ENCODE data around the gene SCYL1. TPM values are rescaled to one million over a fixed set of nuclear protein-coding genes. Genes with fewer than 3 reads are reported as not detected.
A peak's percentile ranks its signal among the peaks of the same experiment; 100 is the strongest.

The SCYL1 gene
- total RNA-seq, 1 experiment from 2014 or later, result 54.7 TPM

- peaks cover 17% of the 10 kb centered on the region for H3K23me2 ChIP-seq (ENCODE audit: insufficient read length, low read depth, low read length, poor library complexity, severe bottlenecking)
Measured at GRCh38 chr11:65493367-65494176, 31.3 kb upstream of the SCYL1 start.

More at GRCh38 chr11:65493367-65494176, 31.3 kb upstream of the SCYL1 start:
- Histone ChIP-seq H3T11ph (ENCODE audit: low read length) (no peak overlapping the region), H2AK5ac (ENCODE audit: insufficient read length, low read length) (no peak overlapping the region), H4K8ac (replicated peaks; ENCODE audit: insufficient read length, low read depth, low read length) (no peak overlapping the region), H3K9ac (ENCODE audit: extremely low read depth, insufficient read length, low read length) (no peak overlapping the region), H2BK15ac (ENCODE audit: low read depth, low read length) (no peak overlapping the region), H2AFZ (ENCODE audit: low read length) (no peak overlapping the region), H4K5ac (ENCODE audit: insufficient read length, low read depth, low read length) (no peak overlapping the region), H4K20me1 (ENCODE audit: control insufficient read depth, insufficient read depth, insufficient read length) (no peaks in the 10 kb centered on the region), H3K27ac (ENCODE audit: insufficient read length, low read depth, low read length) (no peak overlapping the region), H3K4me2 (ENCODE audit: insufficient read depth, insufficient read length, low read length) (no peak overlapping the region), H2BK120ac (ENCODE audit: low read depth, low read length, poor library complexity, severe bottlenecking) (no peak overlapping the region), H3K23ac (ENCODE audit: insufficient read length, low read depth, low read length) (no peak overlapping the region), H3K14ac (ENCODE audit: insufficient read depth, low read length) (no peak overlapping the region), H3K4me1 (ENCODE audit: insufficient read depth, low read length) (peaks cover 22% of the 10 kb centered on the region; the same call in 1 of the 2 replicates), H2BK12ac (ENCODE audit: insufficient read length, low read depth, low read length) (no peak overlapping the region), H2BK20ac (ENCODE audit: low read depth, low read length, poor library complexity, severe bottlenecking) (no peak overlapping the region), H3K79me2 (ENCODE audit: insufficient read depth, low read length) (no peaks in the 10 kb centered on the region), H3K18ac (ENCODE audit: insufficient read length, low read depth, low read length) (peak overlapping the region; percentile 28), H3K9me3 (ENCODE audit: control insufficient read depth, low read depth, low read length) (no peaks in the 10 kb centered on the region), H3K27me3 (ENCODE audit: insufficient read depth, low read length) (no peaks in the 10 kb centered on the region), H2BK5ac (ENCODE audit: insufficient read length, low read length) (no peak overlapping the region), H3K4ac (ENCODE audit: low read depth, low read length) (no peak overlapping the region), H3K79me1 (ENCODE audit: insufficient read depth, low read depth, low read length, poor library complexity, severe bottlenecking) (no peaks in the 10 kb centered on the region), H3K56ac (ENCODE audit: insufficient read length, low read depth, low read length) (no peak overlapping the region), H4K91ac (ENCODE audit: insufficient read length, low read depth, low read length) (no peak overlapping the region)
- Mint-ChIP-seq H3K9me3 (no peaks in the 10 kb centered on the region; a peak in 1 of 5 replicates), H3K36me3 (ENCODE audit: insufficient read depth in 1 of 3, low read depth in 3 of 3) (no peaks in the 10 kb centered on the region; a peak in 1 of 7 replicates), H3K27me3 (ENCODE audit: low read depth) (peaks cover 2% of the 10 kb centered on the region; the same call in 1 of the 2 replicates), H3K27ac (peak overlapping the region; percentile 70 to 92 (median 89); a peak in 5 of 7 replicates), H3K4me1 (peaks cover 72 to 76% of the 10 kb centered on the region in 2 experiments), H3K4me3 (peak overlapping the region in 1 of 2 experiments; percentile 62; a peak in 1 of 5 replicates)
- peak; percentile 57 for DNase-seq
- no peak for TF ChIP-seq CTCF (conservative IDR thresholded peaks at IDR 0.05)
- WGBS (ENCODE audit: extremely low coverage, insufficient read length, low lambda C conversion rate), result no CpG with 5 or more reads among the region's 12 CpGs
